ENCODE measurements around the gene WDR70. TPM values are rescaled to one million over a fixed set of nuclear protein-coding genes. Genes with fewer than 3 reads are reported as not detected.

The WDR70 gene
- total RNA-seq, 2 donors from 2014 or later = 34.2 to 36.1 TPM

DNA sequence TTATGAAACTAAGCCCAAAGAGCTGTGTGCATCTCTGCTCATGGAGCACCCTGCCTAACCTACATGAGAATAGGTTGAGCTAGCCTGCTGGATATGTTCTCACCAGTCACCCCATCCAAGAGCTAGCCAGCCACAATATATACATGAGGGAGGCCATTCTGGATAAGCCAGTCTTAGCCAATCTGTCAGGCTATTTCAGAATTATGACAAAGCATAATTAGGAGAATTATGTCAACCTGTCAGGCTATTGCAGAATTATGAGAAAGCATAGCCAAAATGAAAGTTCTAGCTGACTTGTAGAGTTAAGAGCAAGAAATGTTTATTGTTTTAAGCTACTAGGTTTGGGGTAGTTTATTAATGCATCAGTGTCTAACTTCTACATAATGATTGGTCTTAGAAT lies 189.8 kb downstream of the WDR70 start:
- TF ChIP-seq, protein P1, sequence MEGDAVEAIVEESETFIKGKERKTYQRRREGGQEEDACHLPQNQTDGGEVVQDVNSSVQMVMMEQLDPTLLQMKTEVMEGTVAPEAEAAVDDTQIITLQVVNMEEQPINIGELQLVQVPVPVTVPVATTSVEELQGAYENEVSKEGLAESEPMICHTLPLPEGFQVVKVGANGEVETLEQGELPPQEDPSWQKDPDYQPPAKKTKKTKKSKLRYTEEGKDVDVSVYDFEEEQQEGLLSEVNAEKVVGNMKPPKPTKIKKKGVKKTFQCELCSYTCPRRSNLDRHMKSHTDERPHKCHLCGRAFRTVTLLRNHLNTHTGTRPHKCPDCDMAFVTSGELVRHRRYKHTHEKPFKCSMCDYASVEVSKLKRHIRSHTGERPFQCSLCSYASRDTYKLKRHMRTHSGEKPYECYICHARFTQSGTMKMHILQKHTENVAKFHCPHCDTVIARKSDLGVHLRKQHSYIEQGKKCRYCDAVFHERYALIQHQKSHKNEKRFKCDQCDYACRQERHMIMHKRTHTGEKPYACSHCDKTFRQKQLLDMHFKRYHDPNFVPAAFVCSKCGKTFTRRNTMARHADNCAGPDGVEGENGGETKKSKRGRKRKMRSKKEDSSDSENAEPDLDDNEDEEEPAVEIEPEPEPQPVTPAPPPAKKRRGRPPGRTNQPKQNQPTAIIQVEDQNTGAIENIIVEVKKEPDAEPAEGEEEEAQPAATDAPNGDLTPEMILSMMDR (conservative IDR thresholded peaks at IDR 0.05) = no peak
- no peak overlapping the region for H3K27ac Mint-ChIP-seq
- no peaks in the 10 kb centered on the region for H3K36me3 ChIP-seq (ENCODE audit: control insufficient read depth, insufficient read depth, low read length)
- no peak overlapping the region for H3K4me3 ChIP-seq (ENCODE audit: low read length)
- peaks cover 7% of the 10 kb centered on the region for H3K9me3 Mint-ChIP-seq
- H3K27ac ChIP-seq (ENCODE audit: low read depth, low read length) = no peak overlapping the region
- no peaks in the 10 kb centered on the region for H3K9me3 ChIP-seq (ENCODE audit: control insufficient read depth, low read length)
- no peaks in the 10 kb centered on the region for H3K4me1 ChIP-seq (ENCODE audit: control insufficient read depth, insufficient read depth, low read length)
- no peak for DNase-seq
- H3K4me1 Mint-ChIP-seq = peaks cover 12% of the 10 kb centered on the region
- H3K27me3 Mint-ChIP-seq (ENCODE audit: insufficient read depth) = peaks cover 18% of the 10 kb centered on the region
- H3K9ac ChIP-seq (ENCODE audit: extremely low read depth, low read length, poor library complexity, severe bottlenecking) = no peak overlapping the region
- no peak overlapping the region for H3K4me3 Mint-ChIP-seq
- H3K36me3 Mint-ChIP-seq (ENCODE audit: low read depth) = no peaks in the 10 kb centered on the region
- H3K27me3 ChIP-seq (ENCODE audit: control insufficient read depth, insufficient read depth, low read length, poor library complexity, severe bottlenecking) = peaks cover 15% of the 10 kb centered on the region

DNA sequence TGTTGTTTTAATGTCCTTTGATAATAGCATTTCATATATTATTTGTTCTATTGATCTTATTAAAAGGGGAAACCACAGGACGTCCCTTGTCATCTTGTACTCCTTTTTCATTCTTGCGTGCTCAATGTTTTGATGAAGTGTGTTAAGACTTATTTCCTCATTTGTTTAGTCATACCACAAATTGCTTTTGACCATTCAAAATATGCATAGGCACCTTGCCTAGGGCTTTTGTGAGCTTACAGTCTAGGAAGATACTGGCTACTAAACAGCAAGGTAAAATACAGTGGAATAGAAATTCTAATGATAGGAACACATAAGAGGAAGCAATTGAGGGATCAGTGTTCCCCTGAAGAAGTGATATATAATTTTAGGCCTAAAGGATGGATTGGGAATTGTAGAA lies 190.3 kb downstream of the WDR70 start:
- DNase-seq = no peak
- Mint-ChIP-seq H3K27me3 (ENCODE audit: insufficient read depth) (peaks cover 22% of the 10 kb centered on the region), H3K4me3 (no peak overlapping the region), H3K4me1 (peaks cover 15% of the 10 kb centered on the region), H3K36me3 (ENCODE audit: low read depth) (no peaks in the 10 kb centered on the region), H3K27ac (no peak overlapping the region), H3K9me3 (peaks cover 4% of the 10 kb centered on the region)
- Histone ChIP-seq H3K36me3 (ENCODE audit: control insufficient read depth, insufficient read depth, low read length) (no peaks in the 10 kb centered on the region), H3K27ac (ENCODE audit: low read depth, low read length) (no peak overlapping the region), H3K27me3 (ENCODE audit: control insufficient read depth, insufficient read depth, low read length, poor library complexity, severe bottlenecking) (peaks cover 20% of the 10 kb centered on the region), H3K9me3 (ENCODE audit: control insufficient read depth, low read length) (no peaks in the 10 kb centered on the region), H3K4me3 (ENCODE audit: low read length) (no peak overlapping the region), H3K4me1 (ENCODE audit: control insufficient read depth, insufficient read depth, low read length) (no peaks in the 10 kb centered on the region), H3K9ac (ENCODE audit: extremely low read depth, low read length, poor library complexity, severe bottlenecking) (no peak overlapping the region)
- whole genome bisulfite sequencing, 2 experiments (ENCODE audit: insufficient coverage in 1 of 2, insufficient read length in 1 of 2) = 100% methylated on average over 2 of the region's 2 CpGs; no CpG with 5 or more reads in 1 of the 2 experiments
- TF ChIP-seq, protein P1 (conservative IDR thresholded peaks at IDR 0.05) = no peak

DNA sequence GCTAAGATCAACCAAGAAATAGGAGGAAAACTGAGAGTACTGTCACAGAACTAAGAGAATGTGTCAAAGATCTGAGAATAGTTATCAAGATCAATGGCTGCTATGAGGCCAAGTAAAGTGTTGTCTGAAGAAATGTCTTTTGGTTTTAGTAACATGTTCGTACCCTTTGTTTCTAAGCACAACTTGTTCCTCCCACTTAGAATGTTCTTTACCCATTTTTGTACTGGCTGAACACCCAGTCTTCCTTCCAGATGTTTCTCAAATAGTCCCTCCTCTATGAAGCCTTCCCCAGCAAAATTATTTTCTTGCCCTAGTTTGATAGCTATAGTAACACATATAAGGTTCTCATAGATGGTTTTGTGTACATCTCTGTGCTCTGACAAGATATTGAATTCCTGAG lies 191.5 kb downstream of the WDR70 start:
- Histone ChIP-seq H3K27ac (ENCODE audit: low read depth, low read length) (no peak overlapping the region), H3K27me3 (ENCODE audit: control insufficient read depth, insufficient read depth, low read length, poor library complexity, severe bottlenecking) (peaks cover 31% of the 10 kb centered on the region), H3K4me1 (ENCODE audit: control insufficient read depth, insufficient read depth, low read length) (peaks cover 3% of the 10 kb centered on the region), H3K4me3 (ENCODE audit: low read length) (no peak overlapping the region), H3K9me3 (ENCODE audit: control insufficient read depth, low read length) (no peaks in the 10 kb centered on the region), H3K9ac (ENCODE audit: extremely low read depth, low read length, poor library complexity, severe bottlenecking) (no peak overlapping the region), H3K36me3 (ENCODE audit: control insufficient read depth, insufficient read depth, low read length) (no peaks in the 10 kb centered on the region)
- peaks cover 32% of the 10 kb centered on the region for H3K27me3 Mint-ChIP-seq (ENCODE audit: insufficient read depth)
- H3K27ac Mint-ChIP-seq = no peak overlapping the region
- DNase-seq = no peak
- H3K4me3 Mint-ChIP-seq = no peak overlapping the region
- TF ChIP-seq, protein P1 (conservative IDR thresholded peaks at IDR 0.05) = no peak
- no peaks in the 10 kb centered on the region for H3K9me3 Mint-ChIP-seq
- no peaks in the 10 kb centered on the region for H3K36me3 Mint-ChIP-seq (ENCODE audit: low read depth)
- 63 to 100% methylated on average over 1 of the region's 1 CpG for WGBS, 2 experiments (ENCODE audit: insufficient coverage in 1 of 2, insufficient read length in 1 of 2)
- H3K4me1 Mint-ChIP-seq = peaks cover 17% of the 10 kb centered on the region
